Motor neuron (in vitro differentiated cells): ENCODE data around the gene MLPH. TPM values are rescaled to one million over a fixed set of nuclear protein-coding genes. Genes with fewer than 3 reads are reported as not detected.

Experiments used
- ATAC-seq, 8 experiments: fragments of 200-7000 bp; cut with Tn5 transposase; replicated peaks in 6 of 8; 2 replicates each; pipeline ENCODE4 v1.8.0; 2021; ENCODE audit warnings: mild to moderate bottlenecking in 8 of 8, moderate library complexity in 8 of 8
- H3K27ac ChIP-seq, 2 donors: fragments of 250-450 bp; sonication (Bioruptor Pico); 2 replicates each; pipeline ENCODE4 v1.9.0; 2021; ENCODE audit warnings: antibody characterized with exemption in 2 of 2, mild to moderate bottlenecking in 2 of 2, moderate library complexity in 1 of 2
- H3K4me1 ChIP-seq, 2 donors: fragments of 250-450 bp; sonication (Bioruptor Pico); replicated peaks in 1 of 2; 2 replicates each; pipeline ENCODE4 v1.6.1; 2021; ENCODE audit warnings: antibody characterized with exemption in 2 of 2, mild to moderate bottlenecking in 2 of 2, moderate library complexity in 1 of 2
- H3K4me3 ChIP-seq, 5 donors: fragments of 250-450 bp; sonication (Bioruptor Pico); 2 replicates each; pipeline ENCODE4 v1.9.0; 2021; ENCODE audit warnings: antibody characterized with exemption in 5 of 5, mild to moderate bottlenecking in 5 of 5, moderate library complexity in 4 of 5
- WGBS, 10 experiments: fragments of 450-650 bp; shearing (Covaris generic); methylation state at CpG; one replicate each; pipeline ENCODE4 v1.0.0; 2022; 5-methylcytosine and 5-hydroxymethylcytosine counted together
- in situ Hi-C, 9 experiments: fragments of 400-800 bp; cut with MboI; loops; one replicate each; pipeline ENCODE4 v1.15.0; 2021; ENCODE audit warnings: low sequenced_read_pairs in 9 of 9, low pct_unique_long_range_greater_than_20kb in 2 of 9; ENCODE audit not compliant: unreplicated experiment in 9 of 9
- total RNA-seq, 8 experiments: library from RNA; unstranded; fragments of 300-600 nt; gene quantifications; 2 replicates each; pipeline versions ENCODE4 v1.2.3 to v1.2.4, GENCODE V29; 2022

The MLPH gene
- total RNA-seq, 8 experiments from 2014 or later, result 0.11 to 1.3 (median 0.46) TPM; not detected in 1

GRCh38 chr2:237574467-237574866 lies 87.4 kb downstream of the MLPH start:
- 80 to 100% (median 88%) methylated on average over 1 to 4 of the region's 9 CpGs; no CpG with 5 or more reads in 6 of the 10 experiments for WGBS, 10 experiments
- H3K4me3 ChIP-seq, result no peak overlapping the region
- ATAC-seq, result no peak
- in situ Hi-C loops, result loop anchor here in 3 of 9 experiments (5.0 to 25.0 kb wide), 4 partner anchors 62 to 462 kb away; no protein-coding TSS in a partner anchor
- no peaks in the 10 kb centered on the region for H3K4me1 ChIP-seq
- H3K27ac ChIP-seq, result no peak overlapping the region

GRCh38 chr2:237574894-237575868 lies 88.1 kb downstream of the MLPH start:
- H3K4me3 ChIP-seq, result no peak overlapping the region
- H3K4me1 ChIP-seq, result no peaks in the 10 kb centered on the region
- whole genome bisulfite sequencing, 10 experiments, result 20 to 100% (median 80%) methylated on average over 1 to 9 of the region's 25 CpGs; no CpG with 5 or more reads in 2 of the 10 experiments
- no peak for ATAC-seq
- H3K27ac ChIP-seq, result no peak overlapping the region
- in situ Hi-C loops, result loop anchor here in 5 of 9 experiments (5.0 to 25.0 kb wide), 5 partner anchors 63 to 463 kb away; no protein-coding TSS in a partner anchor

- in situ Hi-C loops, result loop anchor here in 4 of 9 experiments (10.0 to 25.0 kb wide), 3 partner anchors 71 to 169 kb away; no protein-coding TSS in a partner anchor
- 14 to 100% (median 62%) methylated on average over 1 to 7 of the region's 27 CpGs; no CpG with 5 or more reads in 4 of the 10 experiments for WGBS, 10 experiments
- no peaks in the 10 kb centered on the region for H3K4me1 ChIP-seq
Measured at GRCh38 chr2:237575869-237576862, 89.1 kb downstream of the MLPH start.

GRCh38 chr2:237576974-237577373 lies 89.9 kb downstream of the MLPH start:
- H3K4me1 ChIP-seq, result peaks cover 0 to 5% of the 10 kb centered on the region in 2 donors
- H3K27ac ChIP-seq, result no peak overlapping the region
- 70 to 100% (median 84%) methylated on average over 1 to 9 of the region's 9 CpGs; no CpG with 5 or more reads in 6 of the 10 experiments for WGBS, 10 experiments
- no peak overlapping the region for H3K4me3 ChIP-seq
- in situ Hi-C loops, result loop anchor here in 4 of 9 experiments (10.0 to 25.0 kb wide), 3 partner anchors 72 to 168 kb away; no protein-coding TSS in a partner anchor
- ATAC-seq, result no peak

More at GRCh38 chr2:237575869-237576862, 89.1 kb downstream of the MLPH start:
- H3K27ac ChIP-seq, result no peak overlapping the region
- no peak overlapping the region for H3K4me3 ChIP-seq
- ATAC-seq, result no peak

- H3K27ac ChIP-seq, result no peak overlapping the region
- peaks cover 1 to 10% of the 10 kb centered on the region in 2 donors for H3K4me1 ChIP-seq
- ATAC-seq, result no peak
- 67 to 90% (median 75%) methylated on average over 2 to 5 of the region's 10 CpGs; no CpG with 5 or more reads in 3 of the 10 experiments for WGBS, 10 experiments
- in situ Hi-C loops, result loop anchor here in 4 of 9 experiments (10.0 to 25.0 kb wide), 3 partner anchors 73 to 167 kb away; no protein-coding TSS in a partner anchor
- H3K4me3 ChIP-seq, result no peak overlapping the region
Measured at GRCh38 chr2:237577458-237577857, 90.4 kb downstream of the MLPH start.

- no peak overlapping the region for H3K4me3 ChIP-seq
- H3K27ac ChIP-seq, result no peak overlapping the region
- 20 to 100% (median 82%) methylated on average over 1 to 11 of the region's 26 CpGs; no CpG with 5 or more reads in 3 of the 10 experiments for WGBS, 10 experiments
- peaks cover 3 to 12% of the 10 kb centered on the region in 2 donors for H3K4me1 ChIP-seq
- in situ Hi-C loops, result loop anchor here in 4 of 9 experiments (10.0 to 25.0 kb wide), 3 partner anchors 73 to 167 kb away; no protein-coding TSS in a partner anchor
- ATAC-seq, result no peak
Measured at GRCh38 chr2:237577956-237578870, 91.2 kb downstream of the MLPH start.

GRCh38 chr2:237581326-237581725 lies 94.3 kb downstream of the MLPH start:
- no peak for ATAC-seq
- WGBS, 10 experiments, result 0 to 100% (median 65%) methylated on average over 1 to 6 of the region's 6 CpGs; no CpG with 5 or more reads in 2 of the 10 experiments
- in situ Hi-C loops, result loop anchor here in 4 of 9 experiments (10.0 to 25.0 kb wide), 2 partner anchors 156 to 163 kb away; no protein-coding TSS in a partner anchor

GRCh38 chr2:237581751-237582746 lies 95.0 kb downstream of the MLPH start:
- in situ Hi-C loops, result loop anchor here in 4 of 9 experiments (10.0 to 25.0 kb wide), 2 partner anchors 155 to 163 kb away; no protein-coding TSS in a partner anchor
- Histone ChIP-seq H3K4me3 (no peak overlapping the region), H3K4me1 (peaks cover 3 to 12% of the 10 kb centered on the region in 2 donors), H3K27ac (peak overlapping the region in 1 of 2 donors; percentile 61)
- WGBS, 10 experiments, result 0 to 100% (median 33%) methylated on average over 1 to 4 of the region's 25 CpGs; no CpG with 5 or more reads in 1 of the 10 experiments
- ATAC-seq, result peak; percentile 83 to 94 (median 87)

More at GRCh38 chr2:237581326-237581725, 94.3 kb downstream of the MLPH start:
- Histone ChIP-seq H3K4me1 (peaks cover 3 to 12% of the 10 kb centered on the region in 2 donors), H3K27ac (no peak overlapping the region), H3K4me3 (no peak overlapping the region)

- Histone ChIP-seq H3K4me1 (peaks cover 3 to 12% of the 10 kb centered on the region in 2 donors), H3K4me3 (no peak overlapping the region), H3K27ac (no peak overlapping the region)
- no peak for ATAC-seq
- in situ Hi-C loops, result loop anchor here in 4 of 9 experiments (10.0 to 25.0 kb wide), 2 partner anchors 154 to 161 kb away; no protein-coding TSS in a partner anchor
- WGBS, 10 experiments, result 53 to 100% (median 90%) methylated on average over 1 to 4 of the region's 19 CpGs; no CpG with 5 or more reads in 2 of the 10 experiments
Measured at GRCh38 chr2:237583385-237584295, 96.6 kb downstream of the MLPH start.
